Spinal cord (tissue), 10 donors: ENCODE measurements around the gene NEMF. TPM values are rescaled to one million over a fixed set of nuclear protein-coding genes. Genes with fewer than 3 reads are reported as not detected.
"Not testable (repeated sequence)": the region's sequence is repeated elsewhere in the genome, so short reads cannot be mapped to it uniquely, and the experiment has no call there.

ENCODE experiments used
- DNase-seq, 6 donors: peaks; one replicate each; pipeline versions ENCODE4 v3.0.0 to v3.0.0-alpha.2; 2013 to 2015; ENCODE audit warnings: low spot score in 6 of 6, low read depth in 4 of 6
- H3K27ac ChIP-seq: one replicate; pipeline ENCODE4 v1.5.1; 2013; ENCODE audit warnings: low read depth, low read length, control low read depth
- H3K27me3 ChIP-seq: one replicate; pipeline ENCODE4 v1.6.1; 2013; ENCODE audit warnings: low read length; ENCODE audit not compliant: control insufficient read depth, insufficient read depth
- H3K36me3 ChIP-seq: one replicate; pipeline ENCODE4 v1.6.1; 2013; ENCODE audit warnings: low read length; ENCODE audit not compliant: control insufficient read depth, insufficient read depth
- H3K4me1 ChIP-seq: one replicate; pipeline ENCODE4 v1.6.1; 2013; ENCODE audit warnings: low read length; ENCODE audit not compliant: control insufficient read depth, insufficient read depth
- H3K4me3 ChIP-seq: one replicate; pipeline ENCODE4 v1.5.1; 2013; ENCODE audit warnings: low read depth, low read length, control low read depth
- H3K9me3 ChIP-seq: one replicate; pipeline ENCODE4 v1.6.1; 2013; ENCODE audit warnings: low read length; ENCODE audit not compliant: control insufficient read depth, insufficient read depth
- WGBS: methylation state at CpG from one replicate; pipeline ENCODE4 v1.1.5; 2013; ENCODE audit warnings: missing lambda C conversion rate; ENCODE audit not compliant: insufficient coverage; 5-methylcytosine and 5-hydroxymethylcytosine counted together
- polyA plus RNA-seq, 2 donors: library from polyadenylated mRNA; unstranded; fragments of 120-200 nt; gene quantifications; one replicate each; pipeline ENCODE4 v1.2.1, GENCODE V29; 2013; ENCODE audit not compliant: insufficient read length in 2 of 2
- total RNA-seq, 2 donors: library from RNA; depleted of rRNA in 1 of 2; stranded (reverse); fragments of 120-200 nt in 1 of 2; fragments of >200 nt in 1 of 2; gene quantifications; one replicate each; pipeline versions ENCODE4 v1.2.3 to v1.2.4, GENCODE V29; 2013 to 2014
- donor health status: healthy.

Gene NEMF
- total and polyA plus RNA-seq, 4 donors = 54.5 to 111 (median 84.1) TPM

DNA sequence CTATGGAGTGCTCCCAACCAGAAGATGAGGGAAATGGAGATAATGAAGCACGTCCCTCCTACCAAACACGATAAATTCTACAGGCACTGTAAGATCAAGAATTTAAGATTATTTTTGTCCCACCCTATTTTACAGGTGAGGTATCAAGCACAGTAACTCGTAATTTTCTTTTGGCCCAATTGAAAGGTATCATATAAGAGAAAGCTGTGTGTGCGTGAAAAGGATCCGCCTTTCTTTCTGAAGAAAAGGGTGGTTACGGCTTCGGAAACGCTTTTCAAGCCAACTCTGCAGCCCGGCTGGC is 85.4 kb downstream of the NEMF start:
- H3K4me1 ChIP-seq = peaks cover 22% of the 10 kb centered on the region
- no peaks in the 10 kb centered on the region for H3K27me3 ChIP-seq
- H3K4me3 ChIP-seq = peak overlapping the region; percentile 83
- H3K27ac ChIP-seq = peak overlapping the region; percentile 96
- peaks cover 11% of the 10 kb centered on the region for H3K36me3 ChIP-seq
- DNase-seq = no peak
- 0% methylated on average over 7 of the region's 9 CpGs for WGBS
- no peaks in the 10 kb centered on the region for H3K9me3 ChIP-seq

DNA sequence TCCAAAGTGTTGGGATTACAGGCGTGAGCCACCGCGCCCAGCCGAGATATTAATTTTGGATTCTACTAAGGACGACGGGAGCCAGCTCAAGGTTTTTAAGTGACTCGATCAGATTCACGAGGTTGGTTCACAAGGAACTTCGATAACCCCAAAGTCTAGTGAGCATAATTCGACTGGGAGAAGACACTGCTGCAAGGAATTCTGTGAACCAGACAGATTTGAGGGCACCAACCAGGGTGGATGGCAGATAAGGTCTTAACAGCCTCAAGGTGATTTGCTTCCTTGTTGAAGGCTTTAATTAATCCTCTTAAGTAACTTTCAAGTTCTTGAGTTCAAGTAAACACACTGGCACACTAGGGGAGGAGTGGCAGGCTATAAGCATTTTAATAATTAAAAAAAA is 85.7 kb downstream of the NEMF start:
- 89% methylated on average over 10 of the region's 10 CpGs for WGBS
- Histone ChIP-seq H3K4me3 (peak overlapping the region; percentile 83), H3K27ac (peak overlapping the region; percentile 96), H3K9me3 (no peaks in the 10 kb centered on the region), H3K27me3 (no peaks in the 10 kb centered on the region), H3K4me1 (peaks cover 22% of the 10 kb centered on the region), H3K36me3 (peaks cover 11% of the 10 kb centered on the region)
- DNase-seq = peak in 1 of 6 donors; percentile 2

DNA sequence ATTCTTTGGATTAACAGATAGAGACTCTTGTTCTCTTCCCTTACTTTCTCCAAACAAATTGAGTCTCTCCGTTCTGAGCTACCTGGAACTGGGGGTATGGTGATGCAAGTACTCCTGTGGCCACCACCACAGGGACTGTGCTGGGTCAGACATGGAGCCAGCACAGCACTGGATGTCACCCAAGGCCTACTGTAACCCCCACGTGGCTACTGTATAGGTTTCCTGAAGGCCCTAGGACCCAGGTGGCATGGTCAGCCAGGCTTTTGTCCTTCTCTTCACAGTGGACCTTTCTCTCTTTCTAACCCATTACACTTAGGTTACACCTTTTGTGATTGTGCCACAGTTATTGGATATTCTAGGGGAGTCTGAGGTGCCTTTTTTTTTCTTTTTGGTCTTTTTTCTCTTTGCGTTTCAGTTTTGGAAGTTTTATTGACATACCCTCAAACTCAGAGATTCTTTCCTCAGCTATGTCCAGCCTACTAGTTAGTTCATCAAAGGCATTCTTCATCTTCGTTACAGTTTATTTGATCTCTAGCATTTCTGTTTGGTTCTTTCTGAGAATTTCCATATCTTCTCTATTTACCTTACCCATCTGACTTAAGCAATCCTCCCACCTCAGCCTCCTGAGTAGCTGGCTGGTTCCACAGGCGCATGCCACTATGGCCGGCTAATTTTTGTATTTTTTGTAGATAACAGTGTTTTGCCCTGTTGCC is 90.6 kb downstream of the NEMF start:
- DNase-seq = no peak
- WGBS = 44% methylated on average over 1 of the region's 6 CpGs
- H3K4me1 ChIP-seq = peaks cover 4% of the 10 kb centered on the region
- no peak overlapping the region for H3K27ac ChIP-seq
- no peaks in the 10 kb centered on the region for H3K27me3 ChIP-seq
- H3K9me3 ChIP-seq = no peaks in the 10 kb centered on the region
- no peak overlapping the region for H3K4me3 ChIP-seq
- H3K36me3 ChIP-seq = no peaks in the 10 kb centered on the region

DNA sequence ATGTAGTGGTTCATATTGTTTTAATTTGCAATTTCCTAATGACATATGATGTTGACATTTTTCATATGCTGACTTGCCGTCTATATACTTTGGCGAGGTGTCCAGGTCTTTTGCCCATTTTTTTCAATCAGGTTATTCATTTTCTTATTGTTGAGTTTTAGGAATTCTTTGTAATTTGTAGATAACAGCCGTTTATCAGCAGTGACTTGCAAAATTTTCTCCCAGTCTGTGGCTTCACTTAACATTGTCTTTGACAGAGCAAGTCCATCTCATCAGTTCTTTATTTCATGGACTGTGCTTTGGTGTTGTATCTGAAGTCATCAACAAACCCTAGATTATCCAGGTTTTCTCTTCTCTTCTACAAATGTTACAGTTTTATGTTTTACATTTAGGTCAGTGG is 97.2 kb downstream of the NEMF start:
- DNase-seq = no peak
- Histone ChIP-seq H3K4me1 (no peaks in the 10 kb centered on the region), H3K4me3 (no peak overlapping the region), H3K9me3 (no peaks in the 10 kb centered on the region), H3K36me3 (no peaks in the 10 kb centered on the region), H3K27me3 (no peaks in the 10 kb centered on the region), H3K27ac (no peak overlapping the region)
- WGBS = no CpG with 5 or more reads among the region's 3 CpGs

DNA sequence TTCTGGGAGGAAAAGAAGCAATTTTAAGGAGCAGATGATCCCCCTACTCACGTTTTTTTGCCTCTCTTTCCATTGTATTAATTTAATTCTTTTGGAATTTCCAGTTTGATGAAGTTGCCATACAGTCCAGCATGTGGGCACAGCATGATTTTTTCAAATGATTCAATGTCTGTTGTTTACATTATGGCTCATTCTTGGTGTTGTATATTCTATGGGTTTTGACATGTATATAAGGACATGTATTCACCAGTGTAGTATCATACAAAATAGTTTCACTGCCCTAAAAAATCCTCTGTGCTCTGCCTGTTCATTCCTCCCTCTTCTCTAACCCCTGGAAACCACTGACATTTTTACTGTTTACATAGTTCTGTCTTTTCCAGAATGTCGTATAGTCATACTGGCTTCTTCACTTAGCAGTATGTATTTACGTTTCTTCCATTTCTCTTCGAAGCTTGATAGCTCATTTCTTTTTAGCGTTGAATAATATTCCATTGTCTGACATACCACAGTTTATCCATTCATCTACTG is 98.0 kb downstream of the NEMF start:
- no peak for DNase-seq
- Histone ChIP-seq H3K36me3 (no peaks in the 10 kb centered on the region), H3K27me3 (no peaks in the 10 kb centered on the region), H3K27ac (no peak overlapping the region), H3K4me1 (no peaks in the 10 kb centered on the region), H3K9me3 (no peaks in the 10 kb centered on the region), H3K4me3 (no peak overlapping the region)
- 88% methylated on average over 1 of the region's 5 CpGs for WGBS

DNA sequence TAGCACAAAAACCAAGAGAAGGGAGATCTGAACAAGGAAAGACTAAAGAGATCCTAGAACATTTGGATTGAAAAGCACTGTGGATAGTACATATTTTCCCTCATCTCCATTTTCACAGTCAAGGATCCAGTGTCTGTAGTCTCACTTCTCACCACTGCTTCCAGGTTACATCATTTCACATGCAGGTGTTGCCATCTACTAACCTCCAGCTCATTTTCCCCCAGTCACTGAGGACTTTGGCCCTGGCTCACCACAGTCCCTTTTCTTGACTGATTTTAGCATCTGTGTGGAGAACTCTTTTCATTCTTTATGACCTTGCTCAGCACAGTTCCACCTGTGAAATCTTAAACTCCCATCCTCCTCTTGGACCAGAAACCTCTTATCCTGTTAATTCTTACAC is 106.1 kb downstream of the NEMF start:
- H3K27ac ChIP-seq, H3K4me1 ChIP-seq, H3K36me3 ChIP-seq, H3K4me3 ChIP-seq, H3K9me3 ChIP-seq, H3K27me3 ChIP-seq, DNase-seq: not testable (repeated sequence)

DNA sequence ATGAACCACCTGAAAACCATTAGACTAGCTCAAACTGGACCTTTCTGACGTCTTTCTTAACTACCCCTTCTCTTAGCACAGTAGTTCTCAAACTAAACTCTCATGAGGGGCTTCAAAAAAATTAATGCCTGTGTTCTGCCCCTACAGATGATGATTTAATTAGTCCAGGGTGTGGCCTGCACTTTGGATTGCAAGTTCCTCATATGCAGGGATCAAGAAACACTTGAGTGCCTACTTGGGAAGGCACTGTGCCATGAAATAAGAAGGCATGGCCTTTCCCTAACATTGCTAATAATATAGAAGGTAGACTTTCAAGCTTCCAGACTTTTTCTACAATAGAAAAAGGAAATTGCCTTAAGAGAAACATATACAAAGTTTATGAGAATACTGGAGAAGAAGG is 107.4 kb downstream of the NEMF start:
- Histone ChIP-seq H3K4me1 (no peaks in the 10 kb centered on the region), H3K9me3 (no peaks in the 10 kb centered on the region), H3K27ac (no peak overlapping the region), H3K36me3 (peaks cover 15% of the 10 kb centered on the region), H3K27me3 (no peaks in the 10 kb centered on the region), H3K4me3 (no peak overlapping the region)
- WGBS = 80% methylated on average over 1 of the region's 1 CpG
- DNase-seq = no peak

DNA sequence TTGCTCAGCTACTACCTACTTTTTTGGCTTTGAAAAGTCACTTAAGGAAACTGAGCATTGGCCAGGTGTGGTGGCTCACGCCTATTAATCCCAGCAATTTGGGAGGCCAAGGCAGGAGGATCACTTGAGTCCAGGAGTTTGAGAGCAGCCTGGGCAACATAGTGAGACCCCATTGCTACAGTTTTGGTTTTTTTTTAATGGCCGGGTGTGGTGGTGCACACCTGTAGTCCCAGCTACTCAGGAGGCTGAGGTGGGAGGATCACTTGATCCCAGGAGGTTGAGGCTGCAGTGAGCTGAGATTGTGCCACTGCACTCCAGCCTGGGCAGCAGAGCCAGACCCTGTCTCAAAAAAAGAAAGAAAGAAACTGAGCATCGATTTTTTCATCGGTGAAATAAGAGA is 116.9 kb downstream of the NEMF start:
- not testable (repeated sequence) for H3K4me1 ChIP-seq, H3K9me3 ChIP-seq, H3K27ac ChIP-seq, H3K4me3 ChIP-seq, H3K27me3 ChIP-seq, DNase-seq
- H3K36me3 ChIP-seq = peaks cover 14% of the 10 kb centered on the region
- WGBS = 100% methylated on average over 2 of the region's 4 CpGs

DNA sequence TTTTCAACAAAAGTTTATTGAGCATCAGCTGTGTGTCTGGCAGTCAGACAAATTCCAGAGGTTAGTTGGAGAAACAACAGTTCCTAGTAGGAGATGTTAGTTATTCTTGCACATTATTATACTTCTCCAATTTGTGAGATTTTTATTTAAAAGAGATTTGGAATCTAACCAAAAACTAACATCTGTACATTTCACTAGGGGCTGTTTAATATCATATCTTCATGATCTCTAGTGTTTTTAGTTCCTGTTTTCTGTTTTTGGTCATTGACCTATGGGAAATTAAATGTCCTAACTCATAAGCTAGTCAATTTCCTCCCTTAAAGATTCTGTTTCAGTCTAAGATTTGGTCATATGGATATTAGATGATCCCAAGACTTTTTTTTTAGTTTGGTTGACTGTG is 118.8 kb downstream of the NEMF start:
- no peak for DNase-seq
- no peak overlapping the region for H3K27ac ChIP-seq
- no peaks in the 10 kb centered on the region for H3K9me3 ChIP-seq
- no peaks in the 10 kb centered on the region for H3K4me1 ChIP-seq
- no peak overlapping the region for H3K4me3 ChIP-seq
- H3K27me3 ChIP-seq = no peaks in the 10 kb centered on the region
- H3K36me3 ChIP-seq = peaks cover 10% of the 10 kb centered on the region

DNA sequence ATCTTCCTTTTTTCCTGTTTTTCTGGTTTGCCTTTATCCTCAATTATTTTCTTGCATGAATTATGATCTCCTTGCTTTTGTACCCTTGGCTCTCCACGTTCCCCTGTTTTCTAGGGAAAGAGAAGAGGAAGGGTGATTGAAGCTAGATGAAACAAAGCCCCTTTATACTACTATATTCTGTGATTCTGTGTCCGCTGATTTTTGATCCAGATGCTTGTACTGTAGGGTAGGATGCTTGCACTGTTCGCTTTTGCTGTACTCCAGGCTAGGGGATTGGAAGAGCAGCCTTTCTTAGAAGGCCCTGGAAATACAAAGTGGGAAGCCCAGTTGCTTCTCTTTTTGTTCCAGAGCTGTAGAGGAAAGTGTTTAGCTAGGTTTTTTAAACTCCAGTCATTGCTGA is 119.7 kb downstream of the NEMF start:
- peak in 1 of 6 donors; percentile 1 for DNase-seq
- Histone ChIP-seq H3K4me1 (no peaks in the 10 kb centered on the region), H3K4me3 (no peak overlapping the region), H3K9me3 (no peaks in the 10 kb centered on the region), H3K27ac (no peak overlapping the region), H3K36me3 (peaks cover 13% of the 10 kb centered on the region), H3K27me3 (no peaks in the 10 kb centered on the region)
- 80% methylated on average over 1 of the region's 3 CpGs for WGBS
